Mesodermal cell (in vitro differentiated cells): Measurements from ENCODE around the gene CMTM8.

ENCODE experiments used
- H3K27ac ChIP-seq: 2 replicates; pipeline ENCODE4 v1.7.0; 2013; ENCODE audit warnings: mild to moderate bottlenecking, low read depth, low read length, moderate library complexity; ENCODE audit not compliant: severe bottlenecking
- H3K36me3 ChIP-seq: 2 replicates; pipeline ENCODE4 v1.7.1; 2013; ENCODE audit warnings: mild to moderate bottlenecking, low read length, moderate library complexity; ENCODE audit not compliant: control insufficient read depth, insufficient read depth
- H3K4me1 ChIP-seq: one replicate; pipeline ENCODE4 v1.7.1; 2013; ENCODE audit warnings: mild to moderate bottlenecking, low read length; ENCODE audit not compliant: insufficient read depth, control insufficient read depth, poor library complexity, severe bottlenecking
- H3K4me3 ChIP-seq: 2 replicates; pipeline ENCODE4 v1.7.0; 2013; ENCODE audit warnings: low read length, control low read depth, mild to moderate bottlenecking; ENCODE audit not compliant: insufficient read depth, poor library complexity, severe bottlenecking; ENCODE audit errors: extremely low read depth
- H3K9me3 ChIP-seq: 2 replicates; pipeline ENCODE4 v1.7.1; 2013; ENCODE audit warnings: mild to moderate bottlenecking, low read length, moderate library complexity; ENCODE audit not compliant: control insufficient read depth
- WGBS, 2 experiments: methylation state at CpG; one replicate each; pipeline ENCODE4 v1.1.5; 2013; ENCODE audit warnings: missing lambda C conversion rate in 2 of 2; ENCODE audit not compliant: insufficient coverage in 2 of 2; 5-methylcytosine and 5-hydroxymethylcytosine counted together

CMTM8 gene

GRCh38 chr3:32406486-32407408 lies 168.3 kb downstream of the CMTM8 start:
- WGBS, 2 experiments, result 80 to 82% methylated on average over 6 to 7 of the region's 7 CpGs
- H3K9me3 ChIP-seq, result no peaks in the 10 kb centered on the region
- no peak overlapping the region for H3K27ac ChIP-seq
- peaks cover 3% of the 10 kb centered on the region for H3K36me3 ChIP-seq
- H3K4me3 ChIP-seq, result no peak overlapping the region
- H3K4me1 ChIP-seq, result peaks cover 17% of the 10 kb centered on the region

- 38 to 46% methylated on average over 5 to 8 of the region's 10 CpGs for WGBS, 2 experiments
- H3K4me1 ChIP-seq, result peaks cover 23% of the 10 kb centered on the region
- H3K9me3 ChIP-seq, result no peaks in the 10 kb centered on the region
- H3K4me3 ChIP-seq, result no peak overlapping the region
- no peaks in the 10 kb centered on the region for H3K36me3 ChIP-seq
- H3K27ac ChIP-seq, result peak overlapping the region; percentile 37
These were observed 172.1 kb downstream of the CMTM8 start for GRCh38 chr3:32410367-32411246.

GRCh38 chr3:32411442-32411841 lies 173.0 kb downstream of the CMTM8 start:
- H3K9me3 ChIP-seq, result no peaks in the 10 kb centered on the region
- H3K27ac ChIP-seq, result no peak overlapping the region
- 88 to 95% methylated on average over 5 of the region's 5 CpGs for WGBS, 2 experiments
- H3K4me3 ChIP-seq, result no peak overlapping the region
- H3K36me3 ChIP-seq, result no peaks in the 10 kb centered on the region
- peaks cover 22% of the 10 kb centered on the region for H3K4me1 ChIP-seq

GRCh38 chr3:32412887-32413286 lies 174.4 kb downstream of the CMTM8 start:
- H3K4me1 ChIP-seq, result peaks cover 14% of the 10 kb centered on the region
- H3K4me3 ChIP-seq, result no peak overlapping the region
- H3K9me3 ChIP-seq, result peaks cover 5% of the 10 kb centered on the region
- no peak overlapping the region for H3K27ac ChIP-seq
- WGBS, 2 experiments, result 100% methylated on average over 1 to 2 of the region's 3 CpGs
- H3K36me3 ChIP-seq, result peaks cover 4% of the 10 kb centered on the region

- peaks cover 15% of the 10 kb centered on the region for H3K9me3 ChIP-seq
- no peak overlapping the region for H3K4me3 ChIP-seq
- WGBS, 2 experiments, result 89 to 92% methylated on average over 8 to 9 of the region's 10 CpGs
- peaks cover 6% of the 10 kb centered on the region for H3K36me3 ChIP-seq
- H3K4me1 ChIP-seq, result peaks cover 14% of the 10 kb centered on the region
- no peak overlapping the region for H3K27ac ChIP-seq
These were observed 175.5 kb downstream of the CMTM8 start for GRCh38 chr3:32413845-32414521.

- no peak overlapping the region for H3K27ac ChIP-seq
- WGBS, 2 experiments, result 86 to 96% methylated on average over 3 to 4 of the region's 6 CpGs
- no peak overlapping the region for H3K4me3 ChIP-seq
- H3K9me3 ChIP-seq, result peaks cover 15% of the 10 kb centered on the region
- H3K4me1 ChIP-seq, result peaks cover 18% of the 10 kb centered on the region
- peaks cover 6% of the 10 kb centered on the region for H3K36me3 ChIP-seq
These were observed 176.2 kb downstream of the CMTM8 start for GRCh38 chr3:32414522-32415202.

- Histone ChIP-seq H3K4me3 (no peak overlapping the region), H3K27ac (peak overlapping the region; percentile 92), H3K9me3 (peaks cover 15% of the 10 kb centered on the region), H3K36me3 (peaks cover 11% of the 10 kb centered on the region), H3K4me1 (peaks cover 25% of the 10 kb centered on the region)
- WGBS, 2 experiments, result 100% methylated on average over 2 of the region's 2 CpGs; no CpG with 5 or more reads in 1 of the 2 experiments
These were observed 181.3 kb downstream of the CMTM8 start for GRCh38 chr3:32419742-32420125.
